Calu3 (cell line): ENCODE measurements around the gene NHEJ1. TPM values are rescaled to one million over a fixed set of nuclear protein-coding genes. Genes with fewer than 3 reads are reported as not detected.

Source experiments
- BruUV-seq: library from RNA; stranded (reverse); fragments of 400-500 nt; replicated peaks from 2 replicates; lab custom pipeline; 2021; lab: Mats Ljungman, UMichigan
- CTCF ChIA-PET: fragments of 300-600 bp; sonication (Branson Sonifier 250); formaldehyde crosslinking; loops from one replicate; lab custom pipeline; 2022; ENCODE audit warnings: antibody characterized with exemption; lab: Charles Lee
- DNase-seq: peaks from one replicate; pipeline ENCODE4 v3.0.0; 2022
- H3K27ac Mint-ChIP-seq: one replicate; pipeline ENCODE4 v1.8.0; 2022; ENCODE audit warnings: mixed read lengths; ENCODE audit not compliant: unreplicated experiment
- H3K27me3 Mint-ChIP-seq: one replicate; pipeline ENCODE4 v1.8.0; 2022; ENCODE audit warnings: mixed read lengths; ENCODE audit not compliant: unreplicated experiment
- H3K36me3 Mint-ChIP-seq: one replicate; pipeline ENCODE4 v1.8.0; 2022; ENCODE audit warnings: mild to moderate bottlenecking, moderate library complexity, mixed read lengths; ENCODE audit not compliant: insufficient read depth, unreplicated experiment
- H3K4me1 Mint-ChIP-seq: one replicate; pipeline ENCODE4 v1.8.0; 2022; ENCODE audit warnings: mild to moderate bottlenecking, low read depth, mixed read lengths; ENCODE audit not compliant: unreplicated experiment
- H3K4me3 Mint-ChIP-seq: one replicate; pipeline ENCODE4 v1.8.0; 2022; ENCODE audit warnings: mild to moderate bottlenecking, low read depth, moderate library complexity, mixed read lengths; ENCODE audit not compliant: unreplicated experiment
- H3K9me3 Mint-ChIP-seq: one replicate; pipeline ENCODE4 v1.8.0; 2022; ENCODE audit warnings: low read depth, mixed read lengths; ENCODE audit not compliant: unreplicated experiment
- intact Hi-C: fragments of 100-400 bp; cut with micrococcal nuclease; formaldehyde crosslinking; loops from one replicate; pipeline ENCODE4 v1.10.0; 2022; ENCODE audit not compliant: unreplicated experiment
- total RNA-seq: library from RNA; stranded (reverse); gene quantifications from 2 replicates; pipeline ENCODE4 v1.2.3, GENCODE V29; 2022
- TF ChIP-seq, protein P1 (sequence below): fragments of 200-600 bp; IDR thresholded peaks from one replicate; pipeline ENCODE4 v1.8.0; 2022; ENCODE audit warnings: antibody characterized with exemption; ENCODE audit not compliant: unreplicated experiment

Gene NHEJ1
- total RNA-seq, 1 experiment from 2014 or later: 12.4 TPM

DNA sequence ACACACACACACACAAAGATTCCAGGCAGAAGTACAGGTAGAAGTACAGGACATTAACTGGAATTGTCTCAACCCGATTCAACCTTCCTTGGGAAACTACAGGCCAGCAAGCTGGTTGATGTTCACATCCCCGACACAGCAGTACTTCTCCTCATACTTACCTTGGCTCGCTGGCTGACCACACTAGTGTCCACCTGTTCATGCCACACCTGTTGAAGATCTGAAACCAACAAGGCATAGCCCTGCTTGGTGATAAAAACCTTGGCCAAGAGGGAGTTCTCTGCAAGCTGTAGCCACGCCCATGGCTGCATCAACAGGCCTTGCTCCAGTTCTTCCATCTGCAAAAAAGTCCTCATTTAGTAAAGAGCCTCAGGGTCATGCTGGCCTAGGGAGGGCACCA is 2.6 kb downstream of the NHEJ1 start:
- DNase-seq: no peak
- H3K27me3 Mint-ChIP-seq: no peaks in the 10 kb centered on the region
- peaks cover 12% of the 10 kb centered on the region for H3K36me3 Mint-ChIP-seq
- peaks cover 10% of the 10 kb centered on the region for H3K4me1 Mint-ChIP-seq
- intact Hi-C loops: loop anchor here (5.0 to 10.0 kb wide), 2 partner anchors 36 to 283 kb away; no protein-coding TSS in a partner anchor
- H3K4me3 Mint-ChIP-seq: no peak overlapping the region
- H3K27ac Mint-ChIP-seq: no peak overlapping the region
- no TSS peak for BruUV-seq
- CTCF ChIA-PET: no interaction called here
- H3K9me3 Mint-ChIP-seq: no peaks in the 10 kb centered on the region
- TF ChIP-seq, protein P1, sequence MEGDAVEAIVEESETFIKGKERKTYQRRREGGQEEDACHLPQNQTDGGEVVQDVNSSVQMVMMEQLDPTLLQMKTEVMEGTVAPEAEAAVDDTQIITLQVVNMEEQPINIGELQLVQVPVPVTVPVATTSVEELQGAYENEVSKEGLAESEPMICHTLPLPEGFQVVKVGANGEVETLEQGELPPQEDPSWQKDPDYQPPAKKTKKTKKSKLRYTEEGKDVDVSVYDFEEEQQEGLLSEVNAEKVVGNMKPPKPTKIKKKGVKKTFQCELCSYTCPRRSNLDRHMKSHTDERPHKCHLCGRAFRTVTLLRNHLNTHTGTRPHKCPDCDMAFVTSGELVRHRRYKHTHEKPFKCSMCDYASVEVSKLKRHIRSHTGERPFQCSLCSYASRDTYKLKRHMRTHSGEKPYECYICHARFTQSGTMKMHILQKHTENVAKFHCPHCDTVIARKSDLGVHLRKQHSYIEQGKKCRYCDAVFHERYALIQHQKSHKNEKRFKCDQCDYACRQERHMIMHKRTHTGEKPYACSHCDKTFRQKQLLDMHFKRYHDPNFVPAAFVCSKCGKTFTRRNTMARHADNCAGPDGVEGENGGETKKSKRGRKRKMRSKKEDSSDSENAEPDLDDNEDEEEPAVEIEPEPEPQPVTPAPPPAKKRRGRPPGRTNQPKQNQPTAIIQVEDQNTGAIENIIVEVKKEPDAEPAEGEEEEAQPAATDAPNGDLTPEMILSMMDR: no peak

DNA sequence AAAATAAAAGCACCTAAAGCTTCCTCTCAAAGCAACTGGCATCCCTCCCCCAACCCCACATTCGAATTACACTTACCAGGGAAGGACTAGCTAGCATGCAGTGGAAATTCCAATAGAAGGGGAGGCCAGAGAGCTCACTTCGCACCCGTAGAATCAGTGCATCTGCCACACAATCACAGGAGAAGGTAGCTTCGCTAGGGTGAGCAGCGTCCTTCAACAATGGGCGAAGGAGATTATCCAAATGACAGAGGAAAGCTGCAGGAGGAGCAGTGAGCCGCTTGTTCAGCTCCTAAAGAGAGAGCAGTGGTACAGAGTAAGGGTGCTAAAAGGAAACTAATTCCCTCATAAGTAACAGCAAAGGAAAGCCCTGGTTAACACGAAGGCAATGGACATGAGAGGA is 3.2 kb downstream of the NHEJ1 start:
- peaks cover 12% of the 10 kb centered on the region for H3K36me3 Mint-ChIP-seq
- no peaks in the 10 kb centered on the region for H3K27me3 Mint-ChIP-seq
- DNase-seq: no peak
- no peak overlapping the region for H3K4me3 Mint-ChIP-seq
- H3K4me1 Mint-ChIP-seq: peaks cover 10% of the 10 kb centered on the region
- H3K27ac Mint-ChIP-seq: no peak overlapping the region
- H3K9me3 Mint-ChIP-seq: no peaks in the 10 kb centered on the region
- TF ChIP-seq, protein P1: no peak
- intact Hi-C loops: loop anchor here (5.0 to 10.0 kb wide), 2 partner anchors 35 to 283 kb away; no protein-coding TSS in a partner anchor
- BruUV-seq: no TSS peak
- CTCF ChIA-PET: interaction anchor here (1.0 kb wide), 1 partner anchor 116 kb away, joined by 3 read pairs; no protein-coding TSS in a partner anchor

DNA sequence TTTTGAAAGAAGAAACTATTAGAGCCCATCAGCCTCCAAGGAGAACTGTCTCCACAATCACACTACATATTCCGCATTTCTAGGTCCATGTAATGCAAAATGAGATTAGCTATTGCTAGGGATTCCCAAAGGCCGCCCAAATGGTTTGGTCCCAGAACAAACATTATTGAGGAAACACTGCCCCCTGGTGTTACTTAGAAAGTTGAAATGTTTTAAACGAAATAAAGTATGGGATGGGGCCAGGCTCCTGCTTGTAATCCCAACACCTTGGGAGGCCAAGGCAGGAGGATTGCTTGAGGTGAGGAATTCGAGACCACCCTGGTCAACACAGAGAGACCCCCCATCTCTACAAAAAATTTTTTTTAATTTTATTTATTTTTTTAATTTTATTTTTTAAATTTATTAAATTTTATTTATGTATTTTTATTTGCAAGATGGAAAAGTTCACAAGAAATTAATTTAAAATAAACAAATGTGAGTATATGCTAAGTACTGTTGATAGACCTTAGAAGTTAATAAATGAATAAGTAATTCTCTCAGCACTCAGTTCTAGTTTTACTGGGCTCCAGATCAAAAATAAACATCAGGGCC is 5.5 kb downstream of the NHEJ1 start:
- DNase-seq: peak; percentile 60
- TF ChIP-seq, protein P1: peak; percentile 81
- intact Hi-C loops: loop anchor here (1.0 to 10.0 kb wide), 6 partner anchors 33 to 280 kb away; no protein-coding TSS in a partner anchor
- no peaks in the 10 kb centered on the region for H3K9me3 Mint-ChIP-seq
- H3K36me3 Mint-ChIP-seq: peaks cover 5% of the 10 kb centered on the region
- no TSS peak for BruUV-seq
- no peak overlapping the region for H3K27ac Mint-ChIP-seq
- H3K4me3 Mint-ChIP-seq: no peak overlapping the region
- H3K4me1 Mint-ChIP-seq: no peaks in the 10 kb centered on the region
- CTCF ChIA-PET: interaction anchor here (0.6 to 3.8 kb wide), 22 partner anchors 13 to 189 kb away, joined by 3 to 52 read pairs (median 4); partner anchors contain the start of gene CFAP65
- H3K27me3 Mint-ChIP-seq: no peaks in the 10 kb centered on the region

DNA sequence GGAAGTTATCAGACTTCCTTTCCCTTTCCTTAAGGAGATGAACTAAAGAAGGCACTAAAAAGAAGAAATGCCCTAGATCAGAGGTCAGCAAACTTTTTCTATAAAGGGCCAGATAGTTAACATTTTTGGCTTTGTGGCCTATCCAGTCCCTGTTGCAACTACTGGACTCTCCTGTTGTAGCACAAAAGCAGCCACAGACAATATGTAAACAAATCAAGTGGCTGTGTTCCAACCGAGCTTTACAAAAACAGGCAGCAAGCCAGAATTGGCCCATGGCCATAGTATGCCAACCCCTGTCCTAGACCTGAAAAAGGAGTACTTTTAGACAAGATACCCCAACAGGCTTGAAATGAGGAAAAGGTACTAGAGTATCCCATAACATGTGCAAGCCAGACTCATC is 10.9 kb downstream of the NHEJ1 start:
- intact Hi-C loops: loop anchor here (10.0 kb wide), 1 partner anchor 275 kb away; no protein-coding TSS in a partner anchor
- TF ChIP-seq, protein P1: no peak
- CTCF ChIA-PET: interaction anchor here (0.5 to 1.7 kb wide), 3 partner anchors 20 to 828 kb away, joined by 3 to 5 read pairs (median 3); no protein-coding TSS in a partner anchor
- no peak overlapping the region for H3K4me3 Mint-ChIP-seq
- H3K36me3 Mint-ChIP-seq: no peaks in the 10 kb centered on the region
- peaks cover 8% of the 10 kb centered on the region for H3K4me1 Mint-ChIP-seq
- BruUV-seq: no TSS peak
- H3K27me3 Mint-ChIP-seq: no peaks in the 10 kb centered on the region
- DNase-seq: peak; percentile 35
- H3K27ac Mint-ChIP-seq: no peak overlapping the region
- H3K9me3 Mint-ChIP-seq: no peaks in the 10 kb centered on the region
